ENCODE measurements around the gene NFIC.

The NFIC gene

DNA sequence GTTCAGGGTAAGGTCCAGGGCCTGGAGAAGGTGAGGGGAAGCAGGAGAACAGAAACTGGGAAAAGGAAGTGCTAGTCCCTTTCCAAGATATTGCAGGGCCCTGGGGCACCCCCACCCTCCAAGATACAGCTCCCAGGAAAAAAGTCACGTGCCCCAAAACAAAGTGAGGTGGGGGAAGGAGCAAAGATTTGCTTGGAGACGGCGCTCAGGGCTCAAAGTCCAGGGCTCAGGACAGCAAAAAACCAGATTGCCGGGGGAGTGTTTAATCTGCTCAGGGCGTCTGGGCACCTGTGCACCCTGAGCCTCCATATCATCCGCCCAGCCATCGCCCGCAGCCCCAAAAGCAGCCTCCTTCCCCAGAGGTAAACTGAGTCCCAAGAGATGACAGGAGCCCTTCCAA, 107.6 kb downstream of the NFIC start:
- no peak for DNase-seq

DNA sequence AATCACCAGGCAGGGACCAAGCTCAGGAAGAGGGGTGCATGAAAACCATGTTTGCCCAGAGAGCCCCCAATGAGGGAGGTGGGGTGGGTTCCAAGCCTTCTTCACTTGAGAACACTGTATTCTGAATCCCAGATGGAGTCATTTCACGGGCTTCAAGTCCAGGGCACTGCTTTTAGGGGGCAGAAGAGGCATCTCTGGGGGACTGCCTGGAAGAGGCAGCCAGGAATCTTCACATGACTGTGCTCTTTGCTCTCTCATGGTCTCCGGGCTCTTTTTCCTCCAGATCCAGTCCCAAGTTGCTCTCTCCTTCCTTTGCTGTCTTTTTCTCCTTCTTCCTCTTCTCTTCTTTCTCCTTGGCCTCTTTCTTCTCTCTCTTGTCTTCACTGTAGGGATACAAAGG, 108.2 kb downstream of the NFIC start:
- DNase-seq = no peak

DNA sequence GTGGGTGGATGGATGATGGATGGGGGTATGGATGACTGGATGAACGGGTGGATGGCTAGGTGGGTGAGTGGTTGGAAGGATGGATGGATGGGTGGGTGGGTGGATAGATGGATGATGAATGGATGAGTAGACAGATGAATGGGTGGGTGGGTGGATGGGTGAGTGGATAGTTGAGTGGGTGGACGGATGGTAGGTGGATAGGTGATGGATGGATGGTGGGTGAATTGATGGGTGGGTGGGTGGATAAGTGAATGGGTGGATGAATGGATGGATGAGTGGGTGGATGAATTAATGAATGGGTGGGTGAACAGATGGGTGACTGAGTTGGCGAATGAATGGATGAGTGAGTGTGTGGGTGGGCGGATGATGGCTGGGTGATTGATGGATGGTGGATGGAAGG, 109.1 kb downstream of the NFIC start:
- DNase-seq = no peak

DNA sequence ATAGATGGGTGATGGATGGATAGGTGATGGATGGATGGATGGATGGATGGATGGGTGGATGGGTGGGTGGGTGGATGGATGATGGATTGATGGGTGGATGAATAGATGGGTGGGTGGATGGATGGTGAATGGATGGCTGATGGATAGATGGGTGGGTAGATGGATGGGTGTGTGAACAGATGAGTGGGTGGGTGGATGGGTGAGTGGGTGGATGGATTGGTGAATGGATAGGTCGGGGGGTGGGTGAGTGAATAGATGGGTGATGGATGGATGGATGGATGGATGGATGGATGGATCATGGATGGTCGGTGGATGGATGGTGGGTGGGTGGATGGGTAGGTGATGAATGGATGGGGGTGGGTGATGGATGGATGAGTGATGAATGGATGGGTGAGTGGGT, 110.4 kb downstream of the NFIC start:
- no peak for DNase-seq

DNA sequence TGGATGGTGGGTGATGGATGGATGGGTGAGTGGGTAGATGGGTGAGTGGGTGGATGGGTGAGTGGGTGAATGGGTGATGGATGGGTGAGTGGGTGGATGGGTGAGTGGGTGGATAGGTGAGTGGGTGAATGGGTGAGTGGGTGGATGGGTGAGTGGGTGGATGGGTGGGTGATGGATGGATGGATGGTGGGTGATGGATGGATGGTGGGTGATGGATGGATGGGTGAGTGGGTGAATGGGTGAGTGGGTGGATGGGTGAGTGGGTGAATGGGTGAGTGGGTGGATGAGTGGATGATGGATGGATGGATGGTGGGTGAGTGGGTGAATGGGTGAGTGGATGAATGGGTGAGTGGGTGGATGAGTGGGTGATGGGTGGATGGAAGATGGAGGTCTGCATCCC, 111.1 kb downstream of the NFIC start:
- DNase-seq = no peak

DNA sequence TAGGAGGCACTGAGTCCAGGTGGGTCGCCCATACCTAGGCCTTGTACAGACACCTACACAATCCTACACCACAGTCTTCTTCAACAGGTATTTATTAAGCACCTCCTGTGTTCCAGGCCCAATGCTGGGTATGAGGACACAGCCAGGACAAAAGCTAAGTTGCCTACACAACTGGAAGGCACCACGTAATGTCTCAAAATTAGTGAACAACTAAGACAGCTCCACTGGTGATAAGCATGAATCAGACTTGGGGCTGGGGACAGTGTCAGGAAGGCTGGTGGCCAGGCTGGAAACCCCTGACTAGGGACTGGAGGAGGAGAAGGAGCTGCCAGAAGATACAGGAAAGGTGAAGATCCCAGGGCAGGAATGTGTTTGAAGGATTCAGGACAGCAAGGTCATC, 111.6 kb downstream of the NFIC start:
- no peak for DNase-seq

DNA sequence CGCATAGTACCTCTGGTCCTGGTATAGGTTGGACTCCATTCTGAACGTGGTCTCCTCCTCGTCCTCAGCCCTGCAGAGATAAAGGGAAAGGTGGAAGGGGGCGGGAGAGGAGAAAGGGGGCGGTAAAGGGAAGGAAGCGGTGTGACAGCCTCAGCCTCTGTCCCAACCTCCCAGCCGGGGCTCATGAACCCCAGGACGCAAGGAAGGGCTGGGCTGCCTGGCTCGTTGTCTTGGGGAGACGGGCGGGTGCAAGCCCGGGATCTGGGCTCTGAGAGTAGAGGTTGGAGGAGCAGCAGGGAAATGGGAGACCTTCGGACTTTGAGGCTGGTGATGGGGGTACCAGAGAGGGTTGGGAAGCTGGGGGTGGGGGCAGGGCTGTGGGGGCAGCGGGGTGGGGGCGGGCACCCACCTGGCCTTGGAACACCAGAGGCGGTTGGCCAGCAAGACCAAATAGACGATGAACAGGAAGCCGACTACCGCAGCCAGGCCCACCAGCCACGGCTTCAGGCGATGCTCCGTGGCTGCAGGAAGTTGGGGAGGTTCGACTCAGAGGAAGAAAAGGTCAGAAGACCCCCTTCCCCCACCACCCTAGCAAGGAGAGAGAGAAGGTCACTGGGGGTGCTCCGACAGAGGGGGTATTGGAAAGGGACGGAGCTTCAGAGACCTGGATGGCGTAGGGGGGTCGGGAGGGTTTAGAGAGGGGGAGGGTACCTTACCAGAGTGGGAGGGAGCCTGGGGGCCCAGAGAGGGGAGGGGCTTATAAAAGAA, 112.2 kb downstream of the NFIC start:
- no peak for DNase-seq

DNA sequence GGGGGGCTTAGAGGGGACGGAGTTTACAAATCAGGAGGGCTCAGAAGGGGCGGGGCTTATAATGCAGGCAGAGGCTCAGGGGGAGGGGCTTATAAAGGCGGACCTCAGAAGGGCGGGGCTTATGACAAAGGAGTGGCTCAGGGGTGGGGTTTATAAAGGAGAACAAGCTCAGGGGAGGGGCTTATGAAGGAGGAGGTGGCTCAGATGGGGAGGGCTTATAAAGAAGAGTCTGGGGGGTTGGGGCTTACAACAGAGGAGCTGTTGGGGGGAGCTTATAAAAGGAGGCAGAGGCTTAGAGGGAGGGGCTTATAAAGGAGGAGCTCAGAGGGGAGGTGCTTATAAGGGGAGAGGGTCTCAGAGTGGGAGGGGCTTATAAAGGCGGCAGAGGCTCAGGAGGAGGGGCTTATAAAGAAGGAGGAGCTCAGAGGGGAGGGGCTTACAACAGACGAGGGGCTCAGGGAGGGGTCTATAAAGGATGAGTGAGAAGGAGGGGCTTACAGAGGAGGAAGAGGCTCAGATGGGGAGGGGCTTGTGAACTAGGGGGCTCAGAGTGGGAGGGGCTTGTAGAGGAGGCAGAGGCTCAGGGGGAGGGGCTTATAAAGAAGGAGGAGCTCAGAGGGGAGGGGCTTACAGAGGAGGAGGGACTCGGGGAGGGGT, 112.9 kb downstream of the NFIC start:
- no peak for DNase-seq

DNA sequence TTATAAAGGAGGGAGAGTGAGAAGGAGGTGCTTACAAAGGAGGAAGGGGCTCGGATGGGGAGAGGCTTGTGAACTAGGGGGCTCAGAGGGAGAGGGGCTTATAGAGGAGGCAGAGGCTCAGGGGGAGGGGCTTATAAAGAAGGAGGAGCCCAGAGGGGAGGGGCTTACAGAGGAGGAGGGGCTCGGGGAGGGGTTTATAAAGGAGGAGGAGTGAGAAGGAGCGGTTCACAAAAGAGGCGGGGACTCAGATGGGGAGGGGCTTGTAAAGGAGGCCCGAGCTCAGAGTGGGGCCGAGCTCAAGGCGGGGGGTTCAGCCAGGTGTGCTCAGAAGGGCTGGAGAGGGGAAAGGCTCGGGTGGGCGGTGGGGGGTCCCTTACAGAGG, 113.4 kb downstream of the NFIC start:
- no peak for DNase-seq

DNA sequence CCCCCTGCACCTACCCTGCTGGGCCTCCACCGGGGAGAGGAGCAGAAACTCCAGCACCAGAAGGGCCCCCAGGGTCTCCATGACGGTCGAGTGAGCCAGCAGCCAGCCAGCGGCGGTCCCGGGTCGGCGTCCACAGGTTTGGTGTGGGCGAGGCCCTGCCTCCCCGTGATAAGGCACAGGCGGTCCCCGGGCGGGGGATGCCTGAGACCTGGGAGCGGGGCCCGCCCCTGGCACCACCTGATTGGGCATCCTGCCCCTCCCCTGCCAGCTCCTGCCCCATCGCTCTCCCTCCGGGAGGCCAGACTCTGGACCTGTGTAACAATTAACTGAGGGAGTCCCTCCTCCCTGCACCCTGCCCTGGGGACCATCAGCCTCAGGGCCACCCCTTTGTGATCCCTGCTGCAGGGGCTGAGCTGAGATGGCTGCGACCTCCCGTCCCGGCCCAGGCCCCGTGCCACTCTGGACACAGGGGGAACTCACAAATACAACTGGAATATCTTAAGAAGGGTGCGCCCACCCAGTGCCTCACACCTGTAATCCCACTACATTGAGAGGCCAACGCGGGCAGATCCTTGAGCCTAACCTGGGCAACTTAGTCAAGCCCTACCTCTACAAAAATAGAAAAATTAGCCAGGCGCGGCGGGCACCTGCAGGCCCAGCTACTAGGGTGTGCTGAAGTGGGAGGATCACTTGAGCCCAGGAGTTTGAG, 114.2 kb downstream of the NFIC start, which contains the start of gene SMIM24:
Gene SMIM24 (minus strand): TSS at position 143 of the 709 bp plus-strand sequence. CDS start 62 bp downstream, at position 81.
- no peak for DNase-seq

DNA sequence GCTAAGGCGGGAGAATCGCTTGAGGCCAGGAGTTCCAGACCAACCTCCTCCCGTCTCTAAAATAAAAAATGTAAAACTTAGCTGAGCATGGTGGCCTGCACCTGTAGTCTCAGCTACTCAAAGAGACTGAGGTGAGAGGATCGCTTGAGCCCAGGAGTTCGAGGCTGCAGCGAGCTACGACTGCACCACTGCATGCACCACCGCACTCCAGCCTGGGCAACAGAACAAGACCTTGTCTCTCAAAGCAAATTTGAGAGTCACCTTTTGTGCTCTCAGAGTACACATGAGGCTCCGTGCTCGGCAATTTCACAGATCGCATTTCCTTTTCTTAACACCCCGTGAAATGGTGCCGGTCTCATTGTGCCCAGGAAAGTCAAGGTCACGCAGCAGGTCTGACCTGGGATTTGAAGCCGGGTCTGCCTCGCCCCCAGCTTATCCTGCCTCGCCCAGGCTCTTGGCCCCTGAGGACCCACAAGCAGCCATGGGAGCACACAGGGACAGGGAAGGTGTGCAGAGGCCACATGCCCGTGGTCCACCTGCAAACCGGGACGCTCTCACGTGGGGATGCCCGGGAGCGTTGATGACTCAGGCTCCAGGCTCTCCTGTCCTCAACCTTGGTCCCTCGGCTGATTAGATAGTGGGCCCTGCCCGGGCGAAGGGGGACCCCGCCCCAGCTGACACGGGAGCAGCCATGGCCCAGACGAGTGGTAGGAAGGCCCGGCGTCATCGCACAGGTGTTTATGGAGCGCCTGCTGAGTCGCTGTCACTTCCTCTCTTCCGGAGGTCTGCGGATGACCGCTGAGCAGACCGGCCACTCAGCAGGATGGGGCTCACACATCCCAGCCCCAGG, 115.1 kb downstream of the NFIC start:
- no peak for DNase-seq

DNA sequence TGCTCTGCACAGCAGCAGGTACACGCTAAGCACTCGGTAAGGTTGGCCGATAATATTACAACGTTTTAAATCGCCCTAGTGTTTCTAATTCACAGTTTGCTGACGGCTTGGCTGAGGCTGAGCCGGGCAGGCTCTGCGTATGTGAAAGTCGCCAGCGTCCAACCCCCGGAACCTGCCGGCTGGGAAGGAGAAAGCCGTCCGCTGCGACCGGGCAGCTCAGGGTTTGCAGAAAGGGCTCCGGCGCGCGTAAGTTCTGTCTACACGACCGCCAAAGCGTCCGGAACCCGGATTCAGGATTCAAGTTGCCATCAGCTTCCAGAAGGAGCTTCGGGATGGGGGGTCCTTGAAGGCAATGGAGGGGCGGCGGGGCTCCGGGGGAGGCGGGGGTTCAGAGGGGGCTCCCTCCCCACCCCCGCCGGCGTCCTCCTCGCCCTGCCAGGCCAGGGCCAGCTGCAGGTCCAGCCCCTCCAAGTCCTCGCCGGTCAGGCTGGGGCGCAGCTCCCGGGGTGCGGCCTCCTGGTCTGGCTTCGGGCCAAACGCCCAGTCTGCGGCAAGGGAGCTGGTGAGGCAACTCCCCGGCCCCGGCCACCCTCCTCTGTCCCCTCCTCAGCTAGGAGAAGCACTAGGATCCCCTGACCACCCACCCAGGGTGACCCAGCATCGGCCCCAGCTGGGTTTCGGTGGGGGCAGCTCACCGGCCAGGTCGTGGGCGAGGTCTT, 116.3 kb downstream of the NFIC start:
- DNase-seq = no peak

DNA sequence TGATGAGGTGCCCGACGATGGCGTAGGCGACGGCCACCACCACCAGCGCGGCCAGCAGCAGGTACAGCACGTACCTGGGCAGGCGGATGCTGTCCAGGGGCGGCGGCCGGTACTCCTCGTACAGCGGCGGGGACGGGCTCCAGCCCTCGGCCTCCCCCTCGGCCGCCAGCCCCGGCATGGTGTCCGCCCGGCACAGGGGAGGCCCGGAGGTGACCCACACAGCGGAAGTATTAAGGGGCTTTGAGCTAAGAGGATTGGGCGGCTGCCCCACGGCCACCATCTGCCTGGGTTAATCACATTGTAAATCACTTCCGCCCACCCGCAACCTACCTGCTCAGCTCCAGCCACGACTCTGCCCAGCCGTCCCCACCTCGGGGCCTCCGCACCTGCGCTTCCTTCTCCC, 116.8 kb downstream of the NFIC start, which contains the start of gene SMIM44:
Gene SMIM44 (minus strand): TSS at position 216 of the 403 bp plus-strand sequence. CDS start 38 bp downstream, at position 178.
- no peak for DNase-seq

DNA sequence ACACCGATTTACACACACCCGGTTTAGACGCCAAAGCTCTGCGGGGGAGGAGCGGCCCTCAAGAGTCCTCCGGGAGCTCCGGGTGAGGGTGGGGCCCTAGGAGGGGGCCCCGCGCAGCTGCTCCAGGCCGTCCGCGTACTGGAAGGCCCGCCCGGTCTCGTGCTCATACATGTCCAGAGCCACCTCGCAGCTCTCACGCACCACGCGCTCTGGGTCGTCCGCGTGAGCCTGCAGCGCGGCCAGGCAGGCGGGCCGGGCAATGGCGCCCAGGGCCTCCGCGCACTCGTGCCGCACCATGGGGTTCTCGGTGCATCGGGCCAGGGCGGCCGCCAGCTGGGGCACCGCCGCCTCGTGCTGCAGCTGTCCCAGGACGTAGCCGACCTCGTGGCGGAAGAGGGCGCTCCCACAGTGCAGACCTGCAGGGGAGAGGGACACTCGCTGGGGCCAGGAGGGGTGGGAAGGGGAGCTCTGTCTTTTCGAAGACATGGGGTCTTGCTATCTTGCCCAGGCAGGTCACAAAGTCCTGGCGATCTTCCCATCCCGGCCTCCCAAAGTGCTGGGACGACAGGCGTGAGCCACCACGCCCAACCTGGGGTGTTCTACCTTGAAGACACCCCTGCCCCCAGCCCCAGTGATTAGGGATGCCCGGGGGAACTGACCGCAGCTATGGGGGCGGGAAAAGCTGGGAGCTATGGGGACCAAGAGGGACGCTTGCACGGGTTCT, 125.2 kb downstream of the NFIC start:
- no peak for DNase-seq

DNA sequence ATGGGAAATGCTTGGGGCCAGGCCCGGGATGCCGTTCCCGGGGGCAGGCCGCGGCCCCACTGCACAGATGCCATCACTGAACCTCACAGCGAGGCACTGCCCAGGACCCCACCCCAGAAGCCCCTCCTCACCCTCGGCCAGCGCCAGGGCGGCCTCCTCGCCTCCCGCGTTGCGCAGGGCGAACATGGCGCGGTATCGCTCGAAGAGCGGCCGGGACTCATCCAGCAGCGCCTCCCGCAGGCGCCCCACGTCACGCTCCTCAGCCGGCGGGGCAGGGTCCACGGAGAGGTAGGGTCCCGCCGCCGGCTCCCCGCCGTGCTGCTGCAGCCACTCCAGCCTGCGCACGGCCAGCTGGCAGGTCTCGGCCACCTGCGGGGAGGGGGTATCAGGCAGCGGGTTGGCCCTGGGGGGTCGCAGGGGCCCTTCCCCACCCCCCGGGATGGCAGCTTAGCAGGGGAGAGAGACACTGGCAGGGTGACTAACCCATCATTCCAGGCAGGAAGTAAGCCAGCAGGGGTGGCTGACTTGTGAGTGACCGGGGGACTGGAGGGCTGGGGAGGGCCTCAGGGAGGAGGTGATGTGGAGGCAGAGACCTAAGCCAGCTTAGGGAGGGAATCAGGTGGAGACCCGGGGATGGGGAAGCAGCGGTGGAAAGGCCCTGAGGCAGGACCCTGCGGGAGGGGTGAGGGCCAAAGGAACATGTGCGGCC, 125.9 kb downstream of the NFIC start:
- DNase-seq = no peak

DNA sequence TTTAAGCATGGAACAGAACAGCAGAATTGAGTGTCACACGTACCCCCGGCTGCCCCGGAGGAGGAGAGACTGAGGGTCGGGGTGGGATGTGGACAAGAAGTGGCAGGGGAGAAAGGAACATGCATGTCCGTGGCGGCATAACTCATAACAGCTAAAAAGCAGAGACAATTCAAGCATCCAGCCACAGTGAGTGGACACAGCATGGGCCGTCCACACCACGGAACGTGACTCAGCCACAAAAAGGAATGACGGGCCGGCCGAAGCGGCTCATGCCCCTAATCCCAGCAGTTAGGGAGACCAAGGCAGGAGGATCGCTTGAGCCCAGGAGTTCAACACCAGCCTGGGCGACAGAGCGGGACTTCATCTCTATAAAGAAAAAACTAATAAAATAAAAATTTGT, 126.5 kb downstream of the NFIC start:
- no peak for DNase-seq

DNA sequence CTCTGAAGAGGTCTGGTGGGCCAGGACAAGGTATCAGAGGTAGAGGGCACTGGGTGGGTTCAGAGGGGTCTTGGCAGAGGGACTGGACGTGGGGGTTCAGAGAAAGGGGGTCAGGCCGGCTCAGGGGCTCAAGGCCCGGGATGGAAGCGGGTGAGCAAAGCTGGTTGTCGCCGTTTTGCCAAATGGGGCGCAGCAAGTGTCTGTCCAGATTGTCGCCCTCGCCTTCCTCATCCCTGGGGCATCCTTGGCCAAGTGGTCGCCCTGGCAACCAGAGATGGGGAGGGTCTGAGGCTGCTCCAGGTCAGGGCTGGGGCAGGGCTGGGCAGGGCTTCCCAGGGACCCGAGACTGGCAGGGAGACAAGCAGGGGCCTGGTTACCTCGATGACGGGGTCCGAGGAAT, 127.3 kb downstream of the NFIC start:
- DNase-seq = no peak

DNA sequence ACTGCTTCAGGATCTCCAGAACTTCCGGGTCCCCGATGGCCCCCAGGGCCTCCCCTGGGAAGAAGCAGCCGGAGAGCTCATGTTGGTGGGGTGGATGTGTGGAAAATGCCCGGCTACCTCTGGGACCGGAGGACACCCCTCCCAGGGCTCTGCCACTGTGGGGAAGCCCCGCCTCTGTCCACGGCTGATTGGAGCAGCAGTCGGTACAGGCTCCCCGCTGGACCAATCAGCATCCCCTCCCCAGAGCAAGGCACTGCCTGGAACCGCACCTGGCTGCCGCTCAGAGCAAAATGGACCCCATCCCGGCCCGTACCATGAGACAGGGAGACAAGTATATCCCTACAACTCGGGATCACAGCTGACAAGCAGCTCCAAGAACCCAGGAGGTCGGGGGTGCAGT, 127.7 kb downstream of the NFIC start:
- no peak for DNase-seq

DNA sequence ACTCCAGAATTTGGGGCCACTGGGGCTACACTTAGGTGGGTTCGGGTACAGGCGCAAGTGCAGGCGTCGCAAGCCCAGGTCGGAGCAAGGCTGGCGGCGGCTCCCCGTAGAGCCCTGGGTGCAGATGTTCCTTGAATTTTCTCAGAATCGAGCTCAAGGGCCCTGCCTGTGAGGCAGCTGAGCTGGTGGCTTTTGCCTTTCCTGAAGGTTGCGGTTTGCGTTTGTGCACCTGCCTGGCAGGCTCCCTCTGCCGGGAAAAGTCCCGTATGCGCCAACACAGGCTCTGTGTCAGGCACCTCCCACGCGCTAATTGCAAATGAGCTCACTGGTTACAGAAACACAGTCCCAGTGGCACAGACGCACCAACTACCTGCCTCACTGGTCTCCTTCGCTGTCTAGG, 128.2 kb downstream of the NFIC start:
- no peak for DNase-seq

DNA sequence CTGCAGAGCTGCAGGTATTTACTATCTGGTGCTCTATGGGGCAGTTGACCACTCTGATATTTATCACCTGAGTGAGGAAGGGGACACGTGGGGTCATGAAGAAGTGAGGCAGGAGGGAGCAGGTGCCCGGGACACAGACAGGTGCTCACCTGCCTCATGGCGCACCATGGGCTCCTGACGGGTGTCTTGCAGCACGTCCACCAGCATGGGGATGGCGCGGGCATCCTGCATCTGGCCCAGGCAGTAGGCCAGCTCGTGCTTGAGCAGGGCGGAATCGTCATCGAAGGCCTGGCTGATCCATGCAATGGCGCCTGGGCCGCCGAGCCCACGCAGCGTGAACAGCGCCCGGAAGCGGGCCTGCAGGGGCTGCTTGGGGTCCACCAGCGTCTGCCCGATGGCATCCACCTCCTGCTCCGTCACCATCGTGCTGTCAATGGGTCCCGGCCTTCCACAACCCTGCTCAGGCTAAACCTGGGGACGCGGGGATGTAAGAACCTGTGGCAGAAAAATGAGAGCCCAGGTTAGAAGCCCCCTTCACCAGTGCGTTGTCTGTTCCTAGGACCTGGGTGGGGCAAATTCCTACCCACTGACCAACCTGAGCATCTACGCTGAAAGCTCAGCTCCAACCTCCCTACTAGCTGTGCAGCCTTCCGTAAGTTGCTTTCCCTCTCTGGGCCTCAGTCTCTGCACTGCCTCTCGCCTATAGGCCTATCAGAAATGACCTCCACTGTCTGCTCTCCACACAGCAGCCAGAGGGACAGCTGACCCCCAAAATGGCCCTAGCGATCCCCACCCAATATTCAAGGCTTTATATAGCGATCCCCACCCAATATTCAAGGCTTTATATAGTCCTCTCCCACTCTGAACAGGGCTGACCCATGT, 130.2 kb downstream of the NFIC start:
- no peak for DNase-seq

Data from NCI-H1436 treated with DMSO at 0.1 percent for 48 hours (cell line).